T-helper 2 cell treated with Interferon-gamma antibody and Interleukin-4, amounts not matched to agents 100 ng/mL and 5 ng/mL, for 36 hours (primary cell): Measurements from ENCODE around the gene SSBP2. TPM values are rescaled to one million over a fixed set of nuclear protein-coding genes. Genes with fewer than 3 reads are reported as not detected.
"Not testable (repeated sequence)": the region's sequence is repeated elsewhere in the genome, so short reads cannot be mapped to it uniquely, and the experiment has no call there.

Experiments used
- intact Hi-C: fragments of 100-400 bp; cut with micrococcal nuclease; formaldehyde crosslinking; loops from one replicate; pipeline ENCODE4 v1.15.1; 2023
- total RNA-seq: library from RNA; stranded (reverse); gene quantifications from 2 replicates; pipeline ENCODE4 v1.2.3, GENCODE V29; 2022

The SSBP2 gene
- total RNA-seq, 1 donor from 2014 or later: 44.3 TPM

GRCh38 chr5:81679885-81680284 is 71.0 kb downstream of the SSBP2 start:
- intact Hi-C loops: no loop called here

- intact Hi-C loops: no loop called here
Measured at GRCh38 chr5:81675420-81675819, 75.5 kb downstream of the SSBP2 start.

DNA sequence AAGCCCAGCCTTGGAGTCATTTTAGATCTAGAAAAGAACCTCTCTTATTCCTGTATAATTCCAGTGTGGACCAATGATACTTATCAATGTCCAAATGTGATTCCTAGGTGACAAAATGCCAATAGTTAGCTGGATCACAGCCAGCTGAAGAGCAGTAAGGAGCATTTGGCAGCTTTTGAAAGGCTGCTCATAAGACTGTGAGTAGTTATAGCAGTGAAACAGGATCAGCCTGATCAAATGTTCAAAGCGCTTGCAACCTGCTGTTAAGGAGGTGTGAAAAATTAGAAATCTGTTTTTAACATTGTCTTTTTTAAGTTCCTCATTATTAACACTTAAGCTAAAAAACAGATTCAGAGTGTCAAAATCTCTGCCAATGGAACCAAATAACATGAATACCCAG is 85.1 kb downstream of the SSBP2 start:
- intact Hi-C loops: no loop called here

DNA sequence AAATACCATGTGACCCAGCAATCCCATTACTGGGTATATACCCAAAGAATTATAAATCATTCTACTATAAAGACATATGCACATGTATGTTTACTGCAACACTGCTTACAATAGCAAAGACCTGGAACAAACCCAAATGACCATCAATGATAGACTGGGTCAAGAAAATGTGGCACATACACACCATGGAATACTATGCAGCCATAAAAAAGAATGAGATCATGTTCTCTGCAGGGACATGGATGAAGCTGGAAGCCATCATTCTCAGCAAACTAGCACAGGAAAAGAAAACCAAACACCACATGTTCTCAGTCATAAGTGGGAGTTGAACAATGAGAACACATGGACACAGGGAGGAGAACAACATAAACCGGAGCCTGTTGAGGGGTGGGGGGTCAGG is 90.3 kb downstream of the SSBP2 start:
- intact Hi-C loops: not testable (repeated sequence)

DNA sequence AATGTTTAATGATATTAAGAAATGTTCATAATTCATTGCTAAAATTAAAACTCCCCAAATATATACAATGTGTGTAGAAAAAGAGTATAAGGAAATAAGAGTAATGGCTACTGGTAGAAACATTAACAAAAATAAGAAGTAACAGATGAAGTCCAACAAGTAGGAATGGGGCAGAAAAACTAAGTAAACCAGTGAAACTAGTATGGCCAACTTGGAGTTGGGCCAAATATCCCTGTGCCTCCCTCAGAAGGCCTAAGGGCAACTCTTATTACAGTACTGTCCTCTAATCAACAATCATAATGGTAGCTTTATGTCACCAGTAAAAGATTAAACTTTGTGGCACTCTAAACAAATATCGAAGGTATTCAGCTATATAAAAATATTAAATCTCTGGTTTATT is 93.5 kb downstream of the SSBP2 start:
- intact Hi-C loops: no loop called here

- intact Hi-C loops: no loop called here
Measured at GRCh38 chr5:81656783-81657182, 94.1 kb downstream of the SSBP2 start.

DNA sequence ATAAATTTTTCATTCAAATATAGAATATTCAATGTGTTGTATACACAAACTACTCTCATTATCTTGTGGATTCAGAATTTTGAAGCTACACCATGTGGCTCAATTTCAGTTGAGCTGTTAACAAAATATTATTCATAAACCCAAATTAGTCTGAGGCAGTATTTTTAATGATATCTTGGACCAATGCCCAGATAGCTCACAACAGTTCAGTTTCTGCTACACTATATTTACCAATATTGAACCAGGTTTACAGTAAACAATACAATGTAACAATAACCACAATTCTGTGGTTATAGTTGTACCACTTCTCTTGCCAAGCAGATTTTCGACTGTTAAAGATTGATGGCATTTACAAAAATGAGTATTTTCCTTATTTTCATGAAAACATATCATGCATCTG is 99.9 kb downstream of the SSBP2 start:
- intact Hi-C loops: no loop called here

DNA sequence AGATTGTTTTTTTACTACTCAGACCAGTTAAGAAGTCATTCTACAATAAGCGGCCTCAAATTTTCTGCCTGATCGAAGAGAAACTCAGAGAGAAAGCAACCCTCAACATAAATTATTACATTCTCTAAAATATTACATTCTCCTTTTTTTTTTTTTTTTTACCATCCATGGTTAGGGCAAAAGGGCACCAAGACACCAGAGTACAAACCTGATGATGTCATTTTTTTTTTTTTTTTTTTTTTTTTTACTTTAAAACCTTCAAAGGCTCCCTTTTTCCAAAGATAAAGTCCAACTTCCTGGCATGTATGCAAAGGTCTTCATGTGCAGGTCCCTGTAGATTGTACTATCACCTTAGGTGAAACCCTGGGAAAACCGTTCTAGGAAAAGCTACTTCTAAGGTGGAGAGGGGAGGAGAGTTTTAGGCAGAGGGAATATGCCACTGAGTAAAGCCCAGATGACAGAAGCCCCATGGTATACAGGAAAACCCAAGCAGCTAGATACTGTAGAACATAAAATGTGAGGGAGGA is 104.4 kb downstream of the SSBP2 start:
- intact Hi-C loops: no loop called here

GRCh38 chr5:81642210-81642609 is 108.7 kb downstream of the SSBP2 start:
- intact Hi-C loops: no loop called here

GRCh38 chr5:81639556-81639955 is 111.3 kb downstream of the SSBP2 start:
- intact Hi-C loops: no loop called here

DNA sequence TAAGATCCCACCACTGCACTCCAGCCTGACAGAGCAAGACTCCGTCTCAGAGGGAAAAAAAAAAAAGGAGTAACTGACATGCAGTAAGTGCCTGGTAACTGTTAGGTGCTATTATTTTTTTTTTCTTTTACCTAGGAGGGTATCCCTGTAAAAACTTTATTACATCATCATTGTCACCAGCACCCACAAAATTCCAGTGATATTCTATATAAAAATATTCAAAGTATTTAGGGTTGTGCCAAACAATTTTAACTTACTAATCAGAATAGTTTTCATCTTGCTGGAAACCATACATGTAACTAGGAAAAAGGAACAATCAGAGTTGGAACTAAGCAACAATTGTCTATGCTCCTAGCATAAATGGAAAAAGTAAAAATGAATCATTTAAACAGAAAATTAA is 112.4 kb downstream of the SSBP2 start:
- intact Hi-C loops: no loop called here

DNA sequence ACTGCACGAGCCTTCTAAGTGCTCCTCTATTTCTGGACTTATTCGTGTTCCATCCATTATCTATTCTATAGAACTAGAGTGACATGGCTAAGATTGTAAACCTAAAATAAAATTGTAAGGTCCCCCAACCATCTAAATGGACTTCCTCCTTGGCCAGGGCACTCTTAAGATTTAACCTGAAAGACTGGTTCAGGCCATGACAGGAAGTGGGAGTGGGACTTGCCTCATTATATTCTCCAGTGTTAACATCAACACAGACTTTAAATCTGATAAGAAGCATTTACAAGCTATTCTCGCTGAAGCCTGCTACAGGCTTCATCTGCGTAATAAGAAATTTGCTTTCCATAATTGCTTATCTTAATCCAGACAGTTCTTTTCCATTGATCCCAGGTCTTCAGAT is 117.0 kb downstream of the SSBP2 start:
- intact Hi-C loops: loop anchor here (5.0 kb wide), 1 partner anchor 97 kb away; no protein-coding TSS in a partner anchor

GRCh38 chr5:81633471-81633870 is 117.4 kb downstream of the SSBP2 start:
- intact Hi-C loops: loop anchor here (5.0 kb wide), 1 partner anchor 96 kb away; no protein-coding TSS in a partner anchor

DNA sequence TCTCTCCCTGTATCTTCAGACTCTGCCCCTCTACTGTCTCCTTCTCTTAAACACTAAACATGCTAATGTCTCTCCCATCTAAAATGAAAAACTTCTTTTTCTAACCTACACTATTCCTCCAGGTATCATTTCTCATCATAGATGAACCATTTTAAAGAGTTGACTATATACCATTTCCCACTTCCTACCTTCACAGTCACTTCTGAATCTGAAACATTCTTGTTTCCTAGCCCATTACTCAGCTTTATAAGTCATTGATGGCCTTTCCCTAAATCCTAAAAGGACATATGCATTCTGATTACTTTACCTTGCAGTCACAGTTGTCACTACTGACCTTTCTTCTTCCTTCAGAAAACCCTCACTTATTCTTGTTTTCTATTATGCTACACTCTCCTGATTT is 118.2 kb downstream of the SSBP2 start:
- intact Hi-C loops: loop anchor here (5.0 kb wide), 1 partner anchor 95 kb away; no protein-coding TSS in a partner anchor

- intact Hi-C loops: loop anchor here (2.0 to 5.0 kb wide), 2 partner anchors 94 to 119 kb away; partner anchors contain the start of gene SSBP2
Measured at GRCh38 chr5:81631621-81632020, 119.3 kb downstream of the SSBP2 start.

DNA sequence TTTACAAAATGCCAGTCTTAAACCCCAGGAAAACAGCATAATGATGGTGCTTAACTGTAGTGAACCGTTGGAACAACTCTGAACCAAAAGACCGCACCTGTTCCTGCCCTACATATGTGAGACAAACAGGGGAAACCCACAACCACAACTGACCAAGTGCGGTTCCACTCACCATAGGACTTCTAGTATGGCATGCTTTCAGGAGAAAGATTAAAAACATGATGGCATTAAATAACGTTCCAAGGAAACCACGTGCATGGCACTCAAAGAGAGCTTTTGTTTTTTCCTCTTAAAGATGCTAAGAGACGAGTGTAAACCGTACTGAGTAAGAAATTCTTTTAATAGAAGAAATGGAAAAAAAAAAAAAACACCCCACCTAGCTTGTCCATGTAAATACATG is 119.8 kb downstream of the SSBP2 start:
- intact Hi-C loops: loop anchor here (2.0 to 5.0 kb wide), 2 partner anchors 94 to 120 kb away; partner anchors contain the start of gene SSBP2

DNA sequence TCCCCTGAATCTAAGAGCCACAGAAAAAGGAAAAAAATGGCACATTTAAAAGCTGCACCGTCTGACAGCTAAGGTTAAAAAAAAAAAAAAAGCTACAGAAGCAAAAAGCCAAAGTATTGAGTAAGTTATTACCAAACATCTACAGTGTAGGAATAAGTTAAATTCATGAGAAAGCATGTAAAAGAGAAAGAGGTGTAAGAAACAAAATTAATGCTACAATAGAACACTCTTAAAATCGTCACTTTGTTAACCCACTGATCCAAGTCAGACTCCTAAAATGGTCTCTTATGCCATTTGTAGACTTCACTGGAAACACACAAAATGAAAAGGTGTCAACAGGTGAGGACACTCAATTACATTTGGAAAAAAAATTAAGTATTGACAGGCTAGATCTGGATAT is 120.2 kb downstream of the SSBP2 start:
- intact Hi-C loops: loop anchor here (2.0 to 5.0 kb wide), 2 partner anchors 93 to 120 kb away; partner anchors contain the start of gene SSBP2

DNA sequence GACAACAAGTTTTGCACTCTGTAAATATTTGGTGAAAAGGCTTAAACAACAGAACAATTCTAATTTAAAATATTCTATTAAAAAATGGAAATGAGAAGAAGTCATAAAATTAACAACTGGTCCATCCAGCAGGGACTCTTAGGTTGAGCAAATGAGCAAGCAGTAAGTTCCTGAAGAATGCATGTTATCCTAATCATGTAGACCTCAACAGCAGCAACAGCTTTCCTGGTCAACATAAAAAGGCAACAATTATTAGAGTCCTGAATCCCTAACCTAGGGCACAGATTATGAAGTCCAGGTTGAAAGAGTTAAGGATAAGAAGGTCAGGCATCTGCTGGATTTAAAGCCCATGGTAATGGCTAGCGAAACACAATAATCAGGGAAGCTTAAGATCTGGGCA is 120.9 kb downstream of the SSBP2 start:
- intact Hi-C loops: loop anchor here (2.0 to 5.0 kb wide), 2 partner anchors 93 to 121 kb away; partner anchors contain the start of gene SSBP2

- intact Hi-C loops: not testable (repeated sequence)
Measured at GRCh38 chr5:81628061-81628460, 122.8 kb downstream of the SSBP2 start.

DNA sequence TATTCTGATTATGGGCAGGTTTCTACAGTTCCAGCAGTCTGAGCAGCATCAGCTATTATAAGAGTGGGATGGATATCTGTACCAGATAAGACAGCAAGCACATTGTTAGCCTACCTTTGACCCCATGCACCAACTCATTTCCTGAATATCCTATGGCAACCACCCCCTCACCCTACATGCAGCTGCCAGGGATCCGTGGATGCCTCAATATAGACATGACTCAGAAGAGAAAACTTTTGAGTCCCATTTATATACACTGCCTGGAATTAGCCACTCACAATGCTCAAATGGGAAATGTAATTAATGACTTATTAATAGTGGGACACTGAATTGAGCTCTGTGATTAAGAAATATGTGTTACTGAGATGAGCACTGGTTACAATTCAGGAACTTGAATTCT is 124.4 kb downstream of the SSBP2 start:
- intact Hi-C loops: no loop called here

- intact Hi-C loops: no loop called here
Measured at GRCh38 chr5:81609810-81610375, 141.0 kb downstream of the SSBP2 start.

- intact Hi-C loops: no loop called here
Measured at GRCh38 chr5:81608976-81609375, 141.9 kb downstream of the SSBP2 start.

DNA sequence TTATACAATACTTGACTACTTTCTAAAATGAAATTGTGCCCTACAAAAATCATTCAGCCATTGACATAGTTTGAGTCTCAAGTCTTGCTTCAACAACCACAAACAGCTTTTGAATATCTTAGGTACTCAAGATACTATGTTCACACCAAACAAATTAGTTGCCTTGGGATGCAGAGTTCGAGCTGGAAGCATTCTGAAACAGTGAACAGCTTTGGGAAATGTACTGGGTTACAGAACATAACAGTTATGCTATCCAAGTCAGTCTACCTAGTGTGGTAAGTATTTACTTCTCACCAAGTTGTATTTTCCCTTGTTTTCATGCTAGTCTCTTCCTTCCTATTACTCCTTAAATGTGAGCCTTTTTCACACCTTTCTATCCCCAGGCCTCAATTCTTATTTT is 143.2 kb downstream of the SSBP2 start:
- intact Hi-C loops: no loop called here
